ENCODE data around the gene PRDX5. TPM values are rescaled to one million over a fixed set of nuclear protein-coding genes. Genes with fewer than 3 reads are reported as not detected.

The PRDX5 gene
- total RNA-seq, 1 experiment from 2014 or later, result 255 TPM

- Mint-ChIP-seq H3K4me1 (peaks cover 10% of the 10 kb centered on the region), H3K4me3 (no peak overlapping the region), H3K9me3 (no peaks in the 10 kb centered on the region), H3K36me3 (peaks cover 15% of the 10 kb centered on the region), H3K27me3 (ENCODE audit: low read depth) (no peaks in the 10 kb centered on the region), H3K27ac (peak overlapping the region; percentile 91)
- DNase-seq (ENCODE audit: low spot score), result no peak
- ChIA-PET POLR2A (interaction anchor here (0.5 kb wide), 1 partner anchor 630 kb away, joined by 3 read pairs; no protein-coding TSS in a partner anchor), CTCF (interaction anchor here (0.9 to 4.9 kb wide), 4 partner anchors 18 to 42 kb away, joined by 4 to 37 read pairs (median 4); no protein-coding TSS in a partner anchor)
- ATAC-seq, result no peak
- TF ChIP-seq ERG (CRISPR knock-in tag; IDR thresholded peaks at IDR 0.05) (no peak), NR2C2 (CRISPR knock-in tag; IDR thresholded peaks at IDR 0.05) (no peak), E2F4 (CRISPR knock-in tag; IDR thresholded peaks at IDR 0.05; ENCODE audit: borderline replicate concordance, low read depth) (no peak), ATF1 (CRISPR knock-in tag; IDR thresholded peaks at IDR 0.05) (no peak), E2F1 (CRISPR knock-in tag; IDR thresholded peaks at IDR 0.05) (no peak), IRF1 (CRISPR knock-in tag; IDR thresholded peaks at IDR 0.05) (no peak), NR3C1 (CRISPR knock-in tag; conservative IDR thresholded peaks at IDR 0.05; ENCODE audit: low read depth) (no peak), USF1 (CRISPR knock-in tag; IDR thresholded peaks at IDR 0.05) (no peak), AR (CRISPR knock-in tag; IDR thresholded peaks at IDR 0.05) (no peak), ARID4B (CRISPR knock-in tag; IDR thresholded peaks at IDR 0.05; ENCODE audit: borderline replicate concordance) (no peak), ZNF671 (CRISPR knock-in tag; IDR thresholded peaks at IDR 0.05) (no peak), ZNF317 (CRISPR knock-in tag; IDR thresholded peaks at IDR 0.05; ENCODE audit: borderline replicate concordance, low read depth) (no peak), HMGXB4 (CRISPR knock-in tag; IDR thresholded peaks at IDR 0.05) (no peak), TEAD1 (CRISPR knock-in tag; IDR thresholded peaks at IDR 0.05) (no peak), NFE2L1 (CRISPR knock-in tag; IDR thresholded peaks at IDR 0.05) (no peak), CBFB (CRISPR knock-in tag; IDR thresholded peaks at IDR 0.05; ENCODE audit: low read depth) (no peak), CREM (CRISPR knock-in tag; IDR thresholded peaks at IDR 0.05) (no peak)
Observed at GRCh38 chr11:64313491-64314145, 4.3 kb upstream of the PRDX5 start.
